Common myeloid progenitor, CD34-positive (primary cell): ENCODE measurements around the gene NANP.
"Not testable (repeated sequence)": the region's sequence is repeated elsewhere in the genome, so short reads cannot be mapped to it uniquely, and the experiment has no call there.

Experiments used
- CTCF ChIA-PET: fragments of 350-600 bp; sonication (Branson Sonifier 250); formaldehyde crosslinking; loops from one replicate; lab custom pipeline; 2021; ENCODE audit warnings: antibody characterized with exemption; lab: Charles Lee
- POLR2A ChIA-PET: fragments of 350-600 bp; sonication (Branson Sonifier 250); formaldehyde crosslinking; loops from one replicate; lab custom pipeline; 2021; ENCODE audit warnings: antibody characterized with exemption; lab: Charles Lee
- DNase-seq, 3 donors: peaks; one replicate each; pipeline versions ENCODE4 v3.0.0 to v3.0.0-alpha.2; 2013
- H3K27ac ChIP-seq, 2 experiments: 1 replicate in 1 of 2; 2 replicates in 1 of 2; pipeline ENCODE4 v1.7.0; 2013; ENCODE audit warnings: inconsistent platforms in 2 of 2, low read length in 2 of 2, mild to moderate bottlenecking in 2 of 2, low read depth in 1 of 2, moderate library complexity in 1 of 2; ENCODE audit not compliant: severe bottlenecking in 2 of 2, insufficient read depth in 1 of 2, poor library complexity in 1 of 2
- H3K27me3 ChIP-seq, 5 experiments: replicated peaks in 2 of 5; 1 replicate in 3 of 5; 2 replicates in 2 of 5; pipeline versions ENCODE4 v1.6.1 to v1.7.0; 2013; ENCODE audit warnings: low read length in 4 of 5, mild to moderate bottlenecking in 2 of 5, moderate library complexity in 2 of 5, inconsistent platforms in 1 of 5; ENCODE audit not compliant: insufficient read depth in 5 of 5, control insufficient read depth in 4 of 5
- H3K36me3 ChIP-seq, 4 experiments: 1 replicate in 2 of 4; 2 replicates in 2 of 4; pipeline versions ENCODE4 v1.6.1 to v1.7.0; 2013; ENCODE audit warnings: low read length in 3 of 4, control low read depth in 1 of 4, mild to moderate bottlenecking in 1 of 4; ENCODE audit not compliant: control insufficient read depth in 4 of 4, insufficient read depth in 4 of 4
- H3K4me1 ChIP-seq, 4 experiments: 1 replicate in 3 of 4; 2 replicates in 1 of 4; pipeline versions ENCODE4 v1.6.1 to v1.7.1; 2013; ENCODE audit warnings: low read length in 3 of 4, mild to moderate bottlenecking in 3 of 4, control low read depth in 1 of 4, inconsistent platforms in 1 of 4, moderate library complexity in 1 of 4; ENCODE audit not compliant: control insufficient read depth in 4 of 4, insufficient read depth in 4 of 4; ENCODE audit errors: control extremely low read depth in 1 of 4
- H3K4me3 ChIP-seq, 7 experiments: 1 replicate in 4 of 7; 2 replicates in 3 of 7; pipeline versions ENCODE4 v1.5.1 to v1.7.0; 2013; ENCODE audit warnings: mild to moderate bottlenecking in 7 of 7, low read length in 6 of 7, moderate library complexity in 6 of 7, inconsistent platforms in 2 of 7, low read depth in 2 of 7, control low read depth in 1 of 7; ENCODE audit not compliant: insufficient read depth in 4 of 7, control insufficient read depth in 1 of 7; ENCODE audit errors: extremely low read depth in 1 of 7
- H3K9me3 ChIP-seq, 5 experiments: 1 replicate in 4 of 5; 2 replicates in 1 of 5; pipeline versions ENCODE4 v1.6.1 to v1.7.1; 2013; ENCODE audit warnings: low read length in 4 of 5, mild to moderate bottlenecking in 2 of 5, inconsistent platforms in 1 of 5, low read depth in 1 of 5, moderate library complexity in 1 of 5; ENCODE audit not compliant: control insufficient read depth in 4 of 5, insufficient read depth in 2 of 5; ENCODE audit errors: control extremely low read depth in 1 of 5
- whole genome bisulfite sequencing: methylation state at CpG from one replicate; pipeline ENCODE4 v1.1.5; 2013; ENCODE audit not compliant: insufficient coverage; 5-methylcytosine and 5-hydroxymethylcytosine counted together

Gene NANP

DNA sequence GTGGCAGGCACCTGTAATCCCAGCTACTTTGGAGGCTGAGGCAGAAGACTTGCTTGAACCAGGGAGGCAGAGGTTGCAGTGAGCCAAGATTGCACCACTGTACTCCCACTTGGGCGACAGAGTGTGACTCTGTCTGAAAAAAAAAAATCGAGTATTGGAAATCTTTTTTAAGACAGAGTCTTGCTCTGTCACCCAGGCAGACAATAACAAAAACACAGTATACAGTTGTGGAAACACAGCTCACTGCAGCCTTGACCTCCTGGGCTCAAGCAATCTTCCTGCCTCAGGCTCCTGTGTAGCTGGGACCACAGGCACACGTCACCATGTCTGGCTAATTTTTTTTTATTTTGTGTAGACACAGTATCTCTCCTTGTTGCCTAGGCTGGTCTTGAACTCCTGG, 15.0 kb downstream of the NANP start:
- Histone ChIP-seq H3K4me1 (no peaks in the 10 kb centered on the region), H3K4me3 (no peak overlapping the region), H3K27me3 (no peaks in the 10 kb centered on the region), H3K9me3 (no peaks in the 10 kb centered on the region), H3K36me3 (peaks cover 0 to 6% (median 5%) of the 10 kb centered on the region in 4 experiments), H3K27ac (no peak overlapping the region)
- ChIA-PET POLR2A (no interaction called here), CTCF (interaction anchor here (0.6 to 0.7 kb wide), 2 partner anchors 254 to 358 kb away, joined by 3 to 4 read pairs; no protein-coding TSS in a partner anchor)
- DNase-seq = no peak
- WGBS = 93% methylated on average over 3 of the region's 3 CpGs

DNA sequence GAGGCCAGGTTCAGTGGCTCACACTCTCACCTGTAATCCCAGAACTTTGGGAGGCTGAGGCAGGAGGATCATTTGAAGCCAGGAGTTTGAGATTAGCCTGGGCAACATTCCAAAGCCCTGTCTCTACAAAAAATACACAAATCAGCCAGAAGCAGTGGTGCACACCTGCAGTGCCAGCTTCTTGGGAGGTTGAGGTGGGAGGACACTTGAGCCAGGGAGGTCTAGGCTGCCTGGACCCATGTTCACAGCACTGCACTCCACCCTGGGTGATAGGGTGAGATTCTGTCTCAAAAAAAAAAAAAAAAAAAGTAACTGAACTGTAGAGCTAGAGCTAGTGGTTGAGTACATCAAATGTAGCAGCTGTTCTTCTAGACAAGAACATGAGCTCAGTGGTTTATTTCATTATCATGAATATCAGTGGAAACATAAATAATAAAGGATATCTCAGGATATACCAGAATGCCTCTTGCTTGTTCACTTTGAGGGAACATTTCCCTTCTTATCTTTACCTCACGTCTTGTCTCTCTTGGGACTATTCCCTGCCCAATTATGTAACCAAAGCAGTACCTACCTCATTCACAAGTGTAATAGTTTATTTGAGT, 17.6 kb downstream of the NANP start:
- ChIA-PET POLR2A (no interaction called here), CTCF (no interaction called here)
- H3K9me3 ChIP-seq = peaks cover 0 to 2% (median 0%) of the 10 kb centered on the region in 5 experiments
- no CpG with 5 or more reads among the region's 1 CpG for WGBS
- no peaks in the 10 kb centered on the region for H3K27me3 ChIP-seq
- H3K27ac ChIP-seq = no peak overlapping the region
- no peak overlapping the region for H3K4me3 ChIP-seq
- H3K4me1 ChIP-seq = no peaks in the 10 kb centered on the region
- DNase-seq = peak in 1 of 3 donors; percentile 8
- no peaks in the 10 kb centered on the region for H3K36me3 ChIP-seq

DNA sequence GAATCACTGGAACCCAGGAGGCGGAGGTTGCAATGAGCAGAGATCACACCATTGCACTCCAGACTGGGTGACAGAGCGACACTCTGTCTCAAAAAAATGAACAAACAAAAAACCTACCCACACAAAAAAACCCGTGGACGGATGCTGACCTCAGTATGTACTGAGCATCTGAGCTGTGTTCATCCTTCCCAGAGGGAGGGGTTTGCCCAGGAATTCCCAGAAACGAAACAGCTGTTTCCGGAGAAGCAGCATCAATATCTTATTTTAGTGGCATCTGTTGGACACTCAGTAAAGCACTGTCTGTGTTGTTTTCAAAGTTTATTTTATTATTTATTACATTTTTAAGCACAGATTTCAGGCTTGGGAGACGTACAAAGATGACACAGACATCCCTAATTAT, 18.7 kb downstream of the NANP start:
- CTCF ChIA-PET = no interaction called here
- no peaks in the 10 kb centered on the region for H3K4me1 ChIP-seq
- H3K9me3 ChIP-seq = peaks cover 0 to 2% (median 0%) of the 10 kb centered on the region in 5 experiments
- H3K27me3 ChIP-seq = no peaks in the 10 kb centered on the region
- no peaks in the 10 kb centered on the region for H3K36me3 ChIP-seq
- no peak overlapping the region for H3K4me3 ChIP-seq
- DNase-seq = no peak
- WGBS = 100% methylated on average over 5 of the region's 7 CpGs
- H3K27ac ChIP-seq = no peak overlapping the region
- POLR2A ChIA-PET = no interaction called here

DNA sequence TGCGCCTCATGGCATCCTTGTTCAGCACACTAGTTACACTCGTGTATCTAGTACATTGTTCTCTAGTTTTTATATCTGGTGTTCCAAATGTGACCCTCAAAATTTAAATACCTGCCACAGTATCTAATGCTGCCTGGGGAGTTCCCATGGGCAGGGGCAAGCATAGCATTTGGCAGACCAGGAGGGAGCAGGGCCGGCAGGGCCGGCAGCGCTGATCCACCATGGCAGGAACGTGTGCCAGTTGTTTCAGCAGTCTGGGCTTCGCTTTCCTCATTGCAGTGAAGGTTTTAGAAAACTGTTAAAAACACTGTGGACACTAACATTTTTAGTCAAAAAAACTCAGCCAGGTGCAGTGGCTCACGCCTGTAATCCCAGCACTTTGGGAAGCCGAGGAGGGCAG, 19.2 kb downstream of the NANP start:
- Histone ChIP-seq H3K4me1 (no peaks in the 10 kb centered on the region), H3K27ac (no peak overlapping the region), H3K4me3 (no peak overlapping the region), H3K27me3 (no peaks in the 10 kb centered on the region), H3K9me3 (peaks cover 0 to 2% (median 0%) of the 10 kb centered on the region in 5 experiments), H3K36me3 (no peaks in the 10 kb centered on the region)
- CTCF ChIA-PET = no interaction called here
- DNase-seq = no peak
- 96% methylated on average over 8 of the region's 9 CpGs for WGBS
- POLR2A ChIA-PET = no interaction called here

DNA sequence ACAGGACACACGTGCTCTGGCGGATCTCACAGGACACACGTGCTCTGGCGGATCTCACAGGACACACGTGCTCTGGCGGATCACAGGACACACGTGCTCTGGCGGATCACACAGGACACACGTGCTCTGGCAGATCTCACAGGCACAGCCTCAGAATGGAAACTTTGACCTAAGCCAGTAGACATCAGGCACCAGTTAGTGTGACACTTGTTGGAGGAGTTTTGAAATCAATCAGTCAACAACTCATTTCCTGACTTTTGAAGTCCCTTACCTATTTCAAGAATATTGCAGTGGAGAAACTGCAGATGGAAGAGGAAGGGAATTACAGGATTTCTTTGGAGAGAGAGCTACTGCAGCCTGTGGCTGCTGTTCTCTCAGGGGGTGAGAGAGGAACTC, 20.9 kb downstream of the NANP start:
- H3K27ac ChIP-seq, H3K27me3 ChIP-seq, H3K4me3 ChIP-seq, POLR2A ChIA-PET, H3K36me3 ChIP-seq, DNase-seq, CTCF ChIA-PET, H3K4me1 ChIP-seq, H3K9me3 ChIP-seq: not testable (repeated sequence)
- 96% methylated on average over 6 of the region's 9 CpGs for WGBS

DNA sequence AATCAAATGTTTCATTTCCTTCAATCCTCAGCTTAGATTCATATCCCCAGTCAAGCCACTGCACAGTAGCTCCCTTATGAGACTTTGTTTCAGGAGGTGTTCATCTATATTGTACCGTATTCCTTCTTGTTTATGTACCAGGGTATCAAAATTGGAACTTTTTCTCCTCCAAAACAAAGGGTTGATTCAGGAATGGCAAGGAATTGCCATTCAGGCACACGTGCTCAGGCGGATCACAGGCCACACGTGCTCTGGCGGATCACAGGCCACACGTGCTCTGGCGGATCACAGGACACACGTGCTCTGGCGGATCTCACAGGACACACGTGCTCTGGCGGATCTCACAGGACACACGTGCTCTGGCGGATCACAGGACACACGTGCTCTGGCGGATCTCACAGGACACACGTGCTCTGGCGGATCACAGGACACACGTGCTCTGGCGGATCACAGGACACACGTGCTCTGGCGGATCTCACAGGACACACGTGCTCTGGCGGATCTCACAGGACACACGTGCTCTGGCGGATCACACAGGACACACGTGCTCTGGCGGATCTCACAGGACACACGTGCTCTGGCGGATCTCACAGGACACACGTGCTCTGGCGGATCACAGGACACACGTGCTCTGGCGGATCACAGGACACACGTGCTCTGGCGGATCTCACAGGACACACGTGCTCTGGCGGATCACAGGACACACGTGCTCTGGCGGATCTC, 21.5 kb downstream of the NANP start:
- CTCF ChIA-PET, H3K9me3 ChIP-seq, H3K4me1 ChIP-seq, H3K36me3 ChIP-seq, H3K4me3 ChIP-seq, H3K27ac ChIP-seq, H3K27me3 ChIP-seq, DNase-seq, POLR2A ChIA-PET: not testable (repeated sequence)
- 93% methylated on average over 3 of the region's 39 CpGs for WGBS

DNA sequence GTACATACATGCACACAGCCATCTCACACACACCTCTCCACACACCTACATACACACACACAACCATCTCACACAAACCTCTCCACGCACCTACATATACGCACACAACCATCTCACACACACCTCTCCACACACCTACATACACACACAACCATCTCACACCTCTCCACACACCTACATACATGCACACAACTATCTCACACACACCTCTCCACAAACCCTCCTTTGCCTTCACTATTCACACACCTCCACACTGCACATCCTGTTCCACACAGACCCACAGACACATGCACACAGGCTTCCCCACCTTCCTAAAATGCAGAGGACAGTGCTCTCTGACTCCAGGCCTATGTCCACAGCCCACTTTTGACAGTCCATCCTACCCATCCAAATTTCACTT, 22.2 kb downstream of the NANP start:
- CTCF ChIA-PET = no interaction called here
- POLR2A ChIA-PET = no interaction called here
- Histone ChIP-seq H3K27ac (no peak overlapping the region), H3K4me1 (no peaks in the 10 kb centered on the region), H3K9me3 (peaks cover 0 to 2% (median 0%) of the 10 kb centered on the region in 5 experiments), H3K4me3 (no peak overlapping the region), H3K36me3 (no peaks in the 10 kb centered on the region), H3K27me3 (no peaks in the 10 kb centered on the region)
- 88% methylated on average over 2 of the region's 2 CpGs for WGBS
- DNase-seq = no peak
